CD4-positive, alpha-beta T cell treated with Interleukin-2 at 100 ng/mL for 4 hours (primary cell): ENCODE data around the gene C12orf56.
"Not testable (repeated sequence)": the region's sequence is repeated elsewhere in the genome, so short reads cannot be mapped to it uniquely, and the experiment has no call there.

Experiments
- DNase-seq: peaks from one replicate; pipeline ENCODE4 v3.0.0-alpha.2; 2020; ENCODE audit warnings: low spot score

C12orf56 gene

DNA sequence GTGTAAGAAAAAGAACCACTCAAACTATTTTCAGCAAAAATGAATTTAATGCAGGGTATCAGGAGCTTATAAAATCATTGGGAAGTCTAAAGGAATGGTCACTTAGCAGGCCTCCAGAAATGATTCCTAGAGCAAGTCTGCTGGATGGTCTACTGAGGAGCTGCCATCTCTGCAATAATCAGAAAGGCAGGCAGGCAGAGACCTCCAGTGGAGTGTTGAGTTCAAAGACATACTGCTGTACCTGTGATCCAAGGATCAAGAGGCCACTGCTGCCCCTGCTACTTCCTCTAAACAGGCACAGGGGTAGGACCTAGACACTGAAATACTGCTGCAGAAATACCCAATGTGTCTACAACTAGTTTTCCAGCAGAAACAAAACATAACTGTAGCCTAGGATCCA, 154.0 kb downstream of the C12orf56 start:
- no peak for DNase-seq

DNA sequence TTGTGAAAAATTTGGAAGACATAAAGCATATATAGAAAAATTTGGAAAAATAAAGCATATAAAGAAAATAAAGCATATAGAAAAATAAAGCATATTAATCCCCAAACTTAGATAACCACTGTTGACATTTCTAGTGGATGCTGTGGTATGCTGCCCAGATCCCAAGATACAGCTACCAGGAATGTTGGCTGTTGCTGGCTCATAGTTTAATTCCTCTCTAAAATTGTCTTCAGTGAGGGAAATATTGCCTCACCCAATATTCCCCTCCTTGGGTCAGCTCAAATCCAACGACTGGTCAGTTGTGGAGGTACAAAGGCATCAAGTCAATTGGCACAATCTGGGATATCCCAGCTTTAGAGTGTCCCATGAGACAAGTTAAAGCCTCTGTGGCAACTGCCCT, 158.4 kb downstream of the C12orf56 start:
- no peak for DNase-seq

DNA sequence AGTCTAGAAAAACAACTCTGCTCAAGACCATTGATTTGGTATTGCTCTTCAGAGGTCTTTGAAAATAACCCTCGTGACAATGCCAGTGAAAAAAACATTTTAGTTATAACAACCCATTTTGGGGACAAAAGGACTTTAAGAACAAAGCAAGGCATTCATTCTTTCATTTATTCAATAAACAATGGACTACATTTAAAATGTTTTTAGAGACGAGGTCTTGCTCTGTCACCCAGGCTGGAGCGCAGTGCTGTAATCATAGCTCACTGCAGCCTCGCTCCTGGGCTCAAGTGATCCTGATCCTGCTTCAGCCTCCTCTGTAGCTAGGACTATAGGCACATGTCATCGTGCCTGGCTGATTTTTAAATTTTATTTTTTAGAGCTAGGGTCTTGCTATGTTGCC, 160.8 kb downstream of the C12orf56 start:
- no peak for DNase-seq

DNA sequence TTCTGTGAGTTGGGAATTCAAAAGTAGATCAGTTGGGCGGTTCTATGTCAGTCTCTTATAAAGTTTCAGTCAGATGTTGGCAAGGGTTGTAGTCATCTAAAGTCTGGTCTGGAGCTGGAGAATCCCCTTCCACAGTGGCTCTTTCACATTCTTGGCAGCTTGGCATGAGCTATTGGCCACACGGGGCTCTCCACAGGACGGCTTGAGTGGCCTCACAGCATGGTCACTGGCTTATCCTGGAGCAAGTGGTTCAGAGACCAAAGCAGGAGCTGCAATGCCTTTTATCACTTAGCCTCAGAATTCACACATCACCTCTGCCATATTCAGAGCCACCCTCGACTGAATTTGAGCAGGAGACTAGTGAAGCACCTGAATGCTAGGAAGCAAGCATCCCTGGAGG, 161.3 kb downstream of the C12orf56 start:
- DNase-seq = no peak

DNA sequence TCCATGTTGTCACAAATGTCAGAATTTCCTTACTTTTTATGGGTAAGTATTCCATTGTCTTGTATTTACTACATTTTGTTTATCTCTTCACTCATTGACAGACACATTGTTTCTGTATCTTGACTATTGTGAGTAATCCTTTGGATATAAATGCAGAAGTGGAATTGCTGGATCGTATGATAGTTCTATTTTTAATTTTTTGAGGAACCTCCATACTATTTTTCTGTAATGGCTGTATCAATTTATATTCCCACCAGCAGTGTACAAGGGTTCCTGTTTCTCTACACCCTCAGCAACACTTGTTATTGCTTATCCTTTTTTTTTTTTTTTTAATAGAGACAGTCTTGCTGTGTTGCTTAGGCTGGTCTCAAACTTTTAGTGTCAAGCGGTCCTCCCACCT, 164.9 kb downstream of the C12orf56 start:
- no peak for DNase-seq

DNA sequence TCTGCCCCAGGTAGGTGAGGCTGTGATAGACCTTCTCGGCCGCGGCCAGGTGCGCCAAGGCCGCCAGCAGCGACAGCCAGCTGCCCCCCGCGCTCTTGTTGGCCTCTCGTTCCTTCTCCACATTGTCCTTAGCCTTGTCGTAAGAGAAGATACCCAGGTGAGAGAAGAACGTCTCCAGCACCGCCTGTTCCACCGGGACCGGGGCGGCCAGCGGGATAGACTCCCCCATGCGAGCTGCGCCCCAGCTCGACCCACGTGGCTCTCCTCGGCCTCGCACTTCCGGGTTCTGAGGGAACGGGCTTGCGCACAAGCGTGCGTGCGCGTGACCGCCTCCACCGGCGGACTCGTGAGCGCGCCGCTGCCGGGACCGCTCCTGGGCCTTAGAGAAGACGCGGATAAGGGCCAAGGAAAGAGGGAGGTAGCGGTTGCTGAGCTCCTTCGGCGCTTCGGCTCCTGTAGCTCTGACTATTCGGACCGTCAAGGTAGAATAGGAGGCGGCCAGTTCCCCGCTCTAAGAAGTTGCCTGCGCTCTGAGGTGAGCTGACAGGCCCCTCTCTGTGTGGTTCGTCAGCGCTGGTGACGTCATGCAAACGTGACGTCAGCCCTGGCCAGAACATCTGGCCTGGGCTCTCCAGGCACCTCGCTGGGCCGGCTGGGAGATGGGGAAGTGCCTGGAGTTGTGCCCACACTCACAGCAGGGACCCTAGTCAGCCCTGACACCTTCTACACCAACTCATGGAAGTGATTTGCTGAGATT, 168.4 kb downstream of the C12orf56 start, which contains the start of gene KICS2:
Gene KICS2, minus strand, starts transcription at position 288 of the 757 bp plus-strand sequence. Its CDS starts 59 bp downstream, at position 229.
- DNase-seq = peak; percentile 88

DNA sequence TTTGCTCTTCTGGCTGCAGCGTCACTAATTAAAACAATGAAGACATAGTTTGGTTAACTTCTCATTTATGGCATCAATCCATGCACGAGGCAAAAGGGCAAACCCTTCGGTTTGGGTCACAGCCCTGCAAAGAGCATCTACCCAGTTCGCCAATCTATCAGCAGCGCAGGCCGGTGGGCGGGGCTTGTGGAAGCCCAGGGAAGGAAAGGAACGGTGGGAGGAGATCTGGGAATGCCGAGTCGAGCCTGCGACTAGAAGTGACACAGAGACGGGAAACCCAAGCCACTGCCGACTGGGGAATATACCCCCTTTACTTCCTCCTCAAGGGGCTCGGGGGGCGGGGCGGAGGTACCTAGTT, 168.9 kb downstream of the C12orf56 start:
- peak; percentile 47 for DNase-seq

DNA sequence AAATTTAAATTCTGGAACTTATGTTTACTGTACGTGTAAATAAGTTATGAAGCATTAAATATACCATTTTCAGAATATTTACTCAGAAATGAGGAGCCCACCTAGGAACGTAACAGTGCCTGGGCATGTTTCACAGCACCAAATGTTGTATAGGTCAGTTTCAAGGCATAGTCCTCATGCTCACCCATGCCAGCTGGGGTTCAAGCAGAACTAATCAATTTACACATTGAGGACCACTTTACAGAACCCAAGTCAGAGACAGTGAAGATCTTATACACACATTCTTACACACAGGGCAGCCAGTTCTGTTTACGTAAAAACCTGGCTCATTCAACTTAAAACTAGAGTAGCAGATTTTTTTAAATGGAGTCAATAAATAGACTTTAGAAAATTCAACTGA, 170.5 kb downstream of the C12orf56 start:
- no peak for DNase-seq

DNA sequence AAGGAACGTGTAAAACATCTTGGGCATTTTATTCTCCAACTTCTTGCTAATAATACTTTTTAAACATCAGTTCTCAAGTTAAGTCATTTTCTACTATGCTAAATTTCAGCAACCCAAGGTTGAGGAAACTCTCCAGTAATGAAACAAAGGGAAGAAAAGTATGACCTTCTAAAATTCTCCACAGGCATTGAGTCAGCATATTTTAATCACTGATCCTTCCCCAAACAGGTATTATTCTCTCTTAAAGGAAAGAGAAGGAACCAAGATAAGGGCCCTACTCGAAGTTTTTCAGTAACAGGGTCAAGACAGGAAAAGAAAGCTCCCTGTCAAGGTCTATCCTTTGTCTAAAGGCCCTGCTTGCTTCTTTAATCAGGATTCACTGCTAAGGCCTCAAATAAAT, 171.4 kb downstream of the C12orf56 start:
- DNase-seq = no peak

DNA sequence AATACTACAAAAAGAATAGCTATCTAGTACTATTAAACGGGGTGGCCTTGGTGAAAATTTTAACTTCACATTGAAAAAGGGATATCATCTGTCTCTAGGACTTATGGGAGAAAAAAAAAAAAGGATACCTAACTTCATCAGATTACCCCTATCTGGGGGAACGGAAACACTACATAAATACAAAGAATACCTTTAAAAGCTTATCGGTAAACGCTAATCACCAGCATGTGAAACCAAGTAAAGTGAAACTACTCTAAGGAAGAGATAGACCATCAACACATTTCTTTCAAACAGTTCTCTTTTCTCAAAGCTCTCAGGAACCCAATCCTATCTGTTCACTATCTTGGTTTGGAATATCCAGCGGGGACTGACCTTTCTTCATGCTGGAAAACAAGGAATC, 172.0 kb downstream of the C12orf56 start:
- DNase-seq = no peak

DNA sequence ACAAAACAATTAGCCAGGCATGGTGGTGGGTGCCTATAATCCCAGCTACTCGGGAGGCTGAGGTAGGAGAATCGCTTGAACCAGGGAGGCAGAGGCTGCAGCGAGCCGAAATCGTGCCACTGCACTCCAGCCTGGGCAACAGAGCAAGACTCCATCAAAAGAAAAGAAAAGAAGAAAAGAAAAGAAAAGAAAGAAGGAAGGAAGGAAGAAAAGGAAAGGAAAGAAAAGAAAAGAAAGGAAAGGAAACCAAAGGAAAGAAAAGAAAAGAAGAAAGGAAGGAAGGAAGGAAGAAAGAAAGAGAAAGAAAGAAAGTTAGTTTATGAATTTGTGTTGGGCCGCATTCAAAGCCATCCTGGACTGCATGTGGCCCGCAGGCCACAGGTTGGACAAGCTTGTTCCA, 172.9 kb downstream of the C12orf56 start:
- not testable (repeated sequence) for DNase-seq

DNA sequence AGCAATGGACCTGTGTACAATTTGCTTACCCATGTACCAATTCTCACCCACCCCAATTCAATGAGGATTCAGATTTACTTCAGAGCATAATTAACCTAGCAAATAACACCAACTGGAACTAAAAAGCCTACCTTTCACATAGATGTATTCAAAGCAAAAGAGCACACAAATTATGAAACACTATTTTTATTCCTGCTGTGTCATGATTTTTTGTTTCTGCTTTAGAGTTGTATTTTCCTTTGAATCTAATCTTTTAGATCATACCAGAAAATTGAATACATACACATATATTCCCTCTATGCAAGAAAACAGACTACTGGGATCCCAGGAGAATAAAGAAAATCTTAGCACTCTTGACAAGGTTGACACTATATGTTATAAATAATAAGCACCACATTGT, 174.3 kb downstream of the C12orf56 start:
- DNase-seq = no peak
